HG02610 (cell line): ENCODE results near the gene SARM1.

ENCODE experiments used
- ATAC-seq: cut with Tn5 transposase; IDR thresholded peaks from one replicate; pipeline ENCODE4 v1.9.1; 2021; ENCODE audit warnings: mild to moderate bottlenecking, moderate library complexity; ENCODE audit not compliant: unreplicated experiment

Gene SARM1

GRCh38 chr17:28340374-28340773 lies 31.1 kb upstream of the SARM1 start:
- ATAC-seq: no peak

GRCh38 chr17:28341516-28341915 lies 30.0 kb upstream of the SARM1 start:
- no peak for ATAC-seq

- ATAC-seq: no peak
These were observed 29.2 kb upstream of the SARM1 start for GRCh38 chr17:28342313-28342712.

GRCh38 chr17:28343491-28343932 lies 28.0 kb upstream of the SARM1 start:
- ATAC-seq: no peak

GRCh38 chr17:28344011-28344410 lies 27.5 kb upstream of the SARM1 start:
- ATAC-seq: no peak

GRCh38 chr17:28344435-28344901 lies 27.0 kb upstream of the SARM1 start:
- ATAC-seq: no peak

GRCh38 chr17:28345419-28346198 lies 25.9 kb upstream of the SARM1 start:
- no peak for ATAC-seq

- ATAC-seq: no peak
These were observed 25.3 kb upstream of the SARM1 start for GRCh38 chr17:28346199-28346580.

- ATAC-seq: no peak
These were observed 24.7 kb upstream of the SARM1 start for GRCh38 chr17:28346746-28347246.

GRCh38 chr17:28347261-28347891 lies 24.1 kb upstream of the SARM1 start:
- no peak for ATAC-seq

- ATAC-seq: no peak
These were observed 22.5 kb upstream of the SARM1 start for GRCh38 chr17:28348979-28349378.

GRCh38 chr17:28350271-28350670 lies 21.2 kb upstream of the SARM1 start:
- ATAC-seq: no peak

GRCh38 chr17:28357061-28357900 lies 14.2 kb upstream of the SARM1 start, which contains the start of gene POLDIP2:
POLDIP2 (minus strand) TSS chr17:28357527; CDS start chr17:28357448, 79 bp downstream.
- ATAC-seq: peak; percentile 97

- no peak for ATAC-seq
These were observed 13.6 kb upstream of the SARM1 start for GRCh38 chr17:28357901-28358197.

- no peak for ATAC-seq
These were observed 8.3 kb upstream of the SARM1 start for GRCh38 chr17:28363186-28363585.

- no peak for ATAC-seq
These were observed 7.5 kb upstream of the SARM1 start for GRCh38 chr17:28363776-28364650.

- no peak for ATAC-seq
These were observed 6.7 kb upstream of the SARM1 start, which contains the start of gene SEBOX for GRCh38 chr17:28364665-28365363. SEBOX (minus strand) TSS chr17:28365199; CDS start chr17:28365151, 48 bp downstream.

- no peak for ATAC-seq
These were observed 6.0 kb upstream of the SARM1 start for GRCh38 chr17:28365487-28365886.

GRCh38 chr17:28366605-28367004 lies 4.9 kb upstream of the SARM1 start:
- ATAC-seq: no peak
